HL-60/S4 treated with retinoic acid at 250 ng/mL for 4 days and 3 days (cell line): ENCODE data around the gene SLAIN1.

Experiments
- in situ Hi-C: fragments of 300-500 bp; cut with MboI; formaldehyde crosslinking; loops from 2 replicates; pipeline ENCODE4 v1.7.0; 2022; ENCODE audit warnings: low sequenced_read_pairs

SLAIN1 gene

DNA sequence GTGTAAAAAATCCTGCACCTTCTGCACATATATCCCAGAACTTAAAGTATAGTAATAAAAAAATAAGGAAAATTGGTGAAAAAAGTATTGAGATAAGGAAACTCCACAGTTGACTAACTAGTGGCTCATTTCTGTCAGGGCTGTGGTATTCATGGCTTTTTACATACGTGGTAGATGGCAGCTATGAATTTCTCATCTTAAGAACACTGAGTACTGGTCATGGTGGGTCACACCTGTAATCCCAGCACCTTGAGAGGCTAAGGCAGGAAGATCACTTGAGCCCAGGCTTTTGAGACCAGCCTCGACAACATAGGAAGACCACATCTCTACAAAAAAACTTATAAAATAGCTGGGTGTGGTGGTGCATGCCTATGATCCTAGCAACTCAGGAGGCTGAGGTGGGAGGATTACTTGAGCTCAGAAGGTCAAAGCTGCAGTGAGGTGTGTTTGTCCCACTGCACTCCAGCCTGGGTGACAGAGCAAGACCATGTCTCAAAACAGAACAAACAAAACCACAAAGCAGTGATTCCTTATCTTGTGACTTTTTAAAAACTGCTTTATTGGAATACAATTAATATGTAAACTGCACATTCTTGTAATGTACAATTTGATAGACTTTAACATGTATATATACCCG is 16.8 kb downstream of the SLAIN1 start:
- in situ Hi-C loops = no loop called here

- in situ Hi-C loops = no loop called here
Measured at GRCh38 chr13:77715233-77715891, 17.9 kb downstream of the SLAIN1 start.

GRCh38 chr13:77716692-77717091 is 19.2 kb downstream of the SLAIN1 start:
- in situ Hi-C loops = no loop called here

DNA sequence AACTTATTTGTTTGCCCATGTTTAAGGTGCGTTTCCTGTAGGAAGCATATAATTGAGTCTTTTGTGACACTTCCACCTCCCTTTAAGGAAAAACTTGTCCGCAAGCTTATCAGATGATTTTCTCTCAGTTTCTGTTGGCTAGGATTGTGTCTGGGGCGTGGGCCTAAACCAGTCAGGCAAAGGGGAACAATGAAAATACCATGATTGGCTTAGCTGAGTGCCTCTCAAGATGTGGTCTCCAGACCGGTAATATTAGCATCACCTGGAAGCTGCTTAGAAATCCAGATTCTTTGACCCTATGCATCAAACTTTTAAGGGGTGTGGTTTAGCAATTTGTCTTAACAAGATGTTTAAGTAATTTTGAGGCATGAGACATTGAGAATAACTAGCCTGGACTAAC is 20.0 kb downstream of the SLAIN1 start:
- in situ Hi-C loops = no loop called here

DNA sequence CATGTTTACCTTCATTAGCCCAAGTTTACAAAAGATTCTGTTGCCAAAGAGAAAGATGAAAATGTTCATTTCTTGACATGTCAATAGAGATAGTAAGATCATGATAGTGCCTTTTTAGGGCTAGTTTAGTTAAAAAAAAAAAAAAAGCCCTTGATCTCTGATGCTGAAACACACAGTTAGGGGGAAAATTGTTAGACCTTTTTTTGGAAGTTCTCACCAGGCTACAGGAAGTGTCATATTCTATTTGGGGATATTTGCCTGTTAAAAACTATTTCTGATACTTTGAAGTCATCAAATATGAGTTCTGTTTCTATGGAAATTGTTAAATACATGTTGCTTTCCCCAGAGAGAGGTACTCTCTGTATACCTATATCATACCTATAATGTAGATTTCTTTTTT is 21.6 kb downstream of the SLAIN1 start:
- in situ Hi-C loops = no loop called here

GRCh38 chr13:77720988-77721387 is 23.5 kb downstream of the SLAIN1 start:
- in situ Hi-C loops = no loop called here

DNA sequence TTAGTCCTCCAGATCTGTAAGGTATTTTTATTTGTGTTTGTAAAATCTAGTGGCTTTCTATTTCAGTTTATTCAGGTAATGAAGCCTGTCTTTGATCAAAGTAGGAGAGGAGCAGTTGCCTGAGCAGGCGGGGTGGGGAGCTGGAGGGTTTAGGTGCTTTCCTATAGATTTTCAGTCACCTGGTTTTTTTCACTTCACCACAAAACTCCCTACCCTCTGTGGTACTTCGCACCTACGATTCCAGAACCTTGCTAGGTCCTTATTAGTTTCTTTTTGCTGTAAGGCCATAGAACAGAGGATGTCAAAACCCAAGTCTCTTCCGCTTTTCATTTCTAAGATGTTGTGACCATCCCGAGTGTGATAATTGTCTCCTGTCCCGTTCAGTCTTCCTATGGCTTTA is 26.6 kb downstream of the SLAIN1 start:
- in situ Hi-C loops = no loop called here

DNA sequence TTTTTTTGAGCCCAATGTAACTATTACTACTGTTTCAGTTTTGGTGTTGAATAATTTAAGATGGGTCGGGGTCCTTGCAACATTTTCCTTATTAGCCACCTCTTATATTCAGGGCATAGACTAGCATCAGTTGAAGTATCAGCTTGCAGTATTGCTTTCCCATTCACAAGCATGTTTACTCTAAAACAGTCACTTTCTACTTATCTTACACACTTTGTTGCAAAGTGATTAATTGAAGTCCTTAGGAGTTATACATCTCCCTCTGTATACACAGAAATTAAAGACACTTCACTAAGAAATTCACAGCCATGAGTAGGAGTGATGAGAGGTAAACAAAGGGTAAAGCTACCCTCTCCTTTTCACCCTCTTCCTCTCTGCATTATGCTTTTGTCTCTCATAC is 27.6 kb downstream of the SLAIN1 start:
- in situ Hi-C loops = no loop called here

- in situ Hi-C loops = no loop called here
Measured at GRCh38 chr13:77728265-77729125, 31.0 kb downstream of the SLAIN1 start.

DNA sequence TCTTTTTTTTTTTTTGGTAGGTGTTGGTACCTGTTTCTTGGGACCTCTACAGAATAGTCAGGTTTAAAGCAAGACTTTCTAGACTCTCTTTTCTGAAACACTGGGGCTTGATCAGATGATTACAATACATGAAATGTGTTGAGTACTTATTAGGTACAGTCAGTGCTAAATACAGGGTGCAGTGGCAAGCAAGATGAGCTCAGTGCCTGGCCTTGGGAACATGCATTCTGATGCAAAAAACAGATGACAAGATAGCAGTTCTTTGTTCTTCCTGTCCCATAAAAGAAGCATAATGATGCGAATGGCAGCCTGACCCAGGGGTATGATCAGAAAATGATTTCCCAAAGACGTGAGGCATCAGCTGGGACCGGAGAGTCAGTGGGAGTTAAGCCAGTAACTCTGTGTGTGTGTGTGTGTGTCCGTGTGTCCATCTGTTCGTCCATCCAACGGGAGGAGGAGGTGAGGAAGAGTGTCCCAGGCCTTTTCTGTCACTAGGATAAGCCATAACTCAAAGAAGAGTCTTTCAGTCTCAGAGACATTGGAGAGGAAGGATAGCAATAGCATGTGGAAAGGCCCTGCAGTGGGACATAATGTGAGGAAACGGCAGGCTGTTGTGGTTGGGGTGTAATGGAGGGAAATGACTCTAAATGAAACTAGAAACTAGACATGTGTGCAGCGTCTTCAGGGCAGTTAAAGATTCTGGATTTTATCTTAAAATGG is 32.2 kb downstream of the SLAIN1 start:
- in situ Hi-C loops = no loop called here

- in situ Hi-C loops = no loop called here
Measured at GRCh38 chr13:77730572-77730971, 33.1 kb downstream of the SLAIN1 start.

DNA sequence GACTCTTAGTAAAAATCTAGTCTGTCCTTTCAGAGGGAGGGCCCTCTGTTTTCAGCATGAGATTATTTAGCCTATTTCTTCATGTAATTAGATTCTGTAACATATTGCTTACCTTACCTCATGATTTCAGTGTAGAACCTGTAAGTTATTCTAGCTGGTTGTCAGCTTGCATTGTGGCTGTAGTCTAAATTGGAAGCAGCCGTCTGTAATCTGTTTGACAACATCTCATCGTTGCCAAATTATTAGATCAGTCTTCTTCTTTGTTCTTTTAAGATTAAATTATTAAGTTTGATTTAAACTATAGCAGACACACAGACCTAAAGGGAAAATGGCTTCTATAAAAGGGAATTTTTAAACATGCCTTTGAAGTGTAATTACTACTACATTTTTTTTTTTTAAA is 34.8 kb downstream of the SLAIN1 start:
- in situ Hi-C loops = no loop called here

GRCh38 chr13:77733674-77734073 is 36.2 kb downstream of the SLAIN1 start:
- in situ Hi-C loops = no loop called here

DNA sequence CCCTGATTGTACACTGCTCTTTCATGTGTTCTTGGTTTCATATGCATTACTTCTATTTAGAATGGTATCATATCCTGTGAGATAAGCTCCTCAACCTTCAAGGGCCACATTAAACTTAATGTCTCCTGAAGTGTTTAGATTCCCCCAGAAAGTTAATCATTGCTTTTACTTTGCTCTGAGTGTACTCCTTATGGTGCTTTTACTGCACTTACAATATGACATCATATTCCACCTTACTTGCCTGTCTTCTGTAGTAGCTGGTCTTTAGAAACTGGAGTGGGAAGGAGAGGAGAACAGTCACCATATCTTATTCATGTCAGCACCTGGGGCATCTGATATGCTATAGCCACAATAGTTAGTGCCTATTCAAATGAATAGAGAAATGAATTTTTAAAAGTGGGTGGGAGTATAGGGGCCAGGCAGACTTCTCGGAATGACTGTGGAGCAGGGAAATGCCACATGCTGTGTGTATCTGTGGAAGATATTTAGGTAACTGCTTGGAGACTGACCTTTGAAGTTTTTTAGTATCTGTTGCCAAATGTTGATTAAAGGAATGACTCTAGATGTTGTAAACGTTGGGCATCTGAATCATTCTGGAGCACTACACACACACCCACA is 40.2 kb downstream of the SLAIN1 start:
- in situ Hi-C loops = no loop called here

- in situ Hi-C loops = no loop called here
Measured at GRCh38 chr13:77740097-77740735, 42.7 kb downstream of the SLAIN1 start.

GRCh38 chr13:77740931-77741596 is 43.6 kb downstream of the SLAIN1 start:
- in situ Hi-C loops = no loop called here

DNA sequence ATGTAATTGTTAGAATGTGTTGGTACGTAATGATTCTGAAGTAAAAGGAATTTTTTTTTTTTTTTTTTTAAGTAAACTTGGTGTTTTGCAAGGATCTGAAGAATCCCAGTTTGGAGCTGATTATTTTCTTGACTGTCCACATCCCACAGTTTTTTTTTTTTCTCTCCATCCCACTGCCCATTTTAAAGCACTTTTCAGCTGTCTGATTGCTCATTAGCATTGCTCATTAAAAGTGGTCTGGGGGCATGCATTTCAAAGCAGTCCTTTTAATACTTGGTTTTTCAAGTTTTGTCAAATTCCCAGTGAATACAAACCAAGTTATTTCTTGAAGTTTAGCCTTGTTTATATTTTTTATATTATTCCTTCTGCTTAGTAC is 44.1 kb downstream of the SLAIN1 start:
- in situ Hi-C loops = no loop called here

GRCh38 chr13:77742801-77743200 is 45.3 kb downstream of the SLAIN1 start:
- in situ Hi-C loops = no loop called here

GRCh38 chr13:77745784-77746183 is 48.3 kb downstream of the SLAIN1 start:
- in situ Hi-C loops = no loop called here

- in situ Hi-C loops = no loop called here
Measured at GRCh38 chr13:77749344-77749880, 51.9 kb downstream of the SLAIN1 start.
